GM23338 (cell line): Measurements from ENCODE around the gene SLC25A13. TPM values are rescaled to one million over a fixed set of nuclear protein-coding genes. Genes with fewer than 3 reads are reported as not detected.

Experiments
- ATAC-seq: fragments of 200-7000 bp; cut with Tn5 transposase; 3 replicates; pipeline ENCODE4 v1.9.1; 2020
- DNase-seq: peaks from one replicate; pipeline ENCODE4 v3.0.0-alpha.2; 2015; ENCODE audit warnings: low spot score
- H2AFZ ChIP-seq: fragments of 200-600 bp; sonication (generic); 2 replicates; pipeline ENCODE4 v1.8.0; 2016; ENCODE audit warnings: antibody characterized with exemption, mild to moderate bottlenecking, moderate library complexity
- H3F3A ChIP-seq: fragments of 200-600 bp; sonication (generic); replicated peaks from 2 replicates; pipeline ENCODE4 v1.8.0; 2017; ENCODE audit warnings: antibody characterized with exemption, mixed run types, low read depth
- H3K27ac ChIP-seq: fragments of 200-600 bp; sonication (generic); 2 replicates; pipeline ENCODE4 v1.6.1; 2016; ENCODE audit warnings: low read depth
- H3K27me3 ChIP-seq: fragments of 200-600 bp; sonication (generic); 2 replicates; pipeline ENCODE4 v1.8.0; 2016; ENCODE audit warnings: mild to moderate bottlenecking, mixed run types, moderate library complexity; ENCODE audit not compliant: insufficient read depth
- H3K36me3 ChIP-seq: fragments of 200-600 bp; sonication (generic); 2 replicates; pipeline ENCODE4 v1.8.0; 2016; ENCODE audit warnings: mild to moderate bottlenecking; ENCODE audit not compliant: insufficient read depth
- H3K4me1 ChIP-seq: fragments of 200-600 bp; sonication (generic); 2 replicates; pipeline ENCODE4 v1.8.0; 2016; ENCODE audit warnings: mild to moderate bottlenecking, moderate library complexity; ENCODE audit not compliant: insufficient read depth
- H3K4me2 ChIP-seq: fragments of 200-600 bp; sonication (generic); 2 replicates; pipeline ENCODE4 v1.7.1; 2017; ENCODE audit warnings: mixed run types
- H3K4me3 ChIP-seq: fragments of 200-600 bp; sonication (generic); 2 replicates; pipeline ENCODE4 v1.6.1; 2016; ENCODE audit warnings: mixed run types
- H3K79me2 ChIP-seq: fragments of 200-600 bp; sonication (generic); replicated peaks from 2 replicates; pipeline ENCODE4 v1.8.0; 2017; ENCODE audit warnings: mild to moderate bottlenecking; ENCODE audit not compliant: insufficient read depth
- H3K9me2 ChIP-seq: fragments of 200-600 bp; sonication (generic); 2 replicates; pipeline ENCODE4 v1.8.0; 2017; ENCODE audit not compliant: insufficient read depth
- H4K20me1 ChIP-seq: fragments of 200-600 bp; sonication (generic); replicated peaks from 2 replicates; pipeline ENCODE4 v1.8.0; 2017; ENCODE audit warnings: mild to moderate bottlenecking; ENCODE audit not compliant: insufficient read depth
- H3K27ac Mint-ChIP-seq: 2 replicates; pipeline ENCODE4 v1.8.0; 2020; ENCODE audit warnings: inconsistent platforms, mild to moderate bottlenecking, moderate library complexity, mixed read lengths
- H3K27me3 Mint-ChIP-seq: 3 replicates; pipeline ENCODE4 v1.8.0; 2022; ENCODE audit warnings: low read depth, mild to moderate bottlenecking, moderate library complexity, mixed read lengths, inconsistent platforms; ENCODE audit not compliant: insufficient read depth, poor library complexity
- H3K36me3 Mint-ChIP-seq: 3 replicates; pipeline ENCODE4 v1.8.0; 2021; ENCODE audit warnings: low read depth, mild to moderate bottlenecking, inconsistent platforms, moderate library complexity, mixed read lengths
- H3K4me1 Mint-ChIP-seq: 3 replicates; pipeline ENCODE4 v1.8.0; 2020; ENCODE audit warnings: mild to moderate bottlenecking, inconsistent platforms, mixed read lengths
- H3K4me3 Mint-ChIP-seq: 3 replicates; pipeline ENCODE4 v1.8.0; 2021; ENCODE audit warnings: moderate library complexity, mild to moderate bottlenecking, inconsistent platforms, mixed read lengths
- H3K9me3 Mint-ChIP-seq: 3 replicates; pipeline ENCODE4 v1.8.0; 2020; ENCODE audit warnings: moderate library complexity, mild to moderate bottlenecking, inconsistent platforms, mixed read lengths
- CREB1 ChIP-seq: fragments of 250-450 bp; sonication (Bioruptor Pico); IDR thresholded peaks from 2 replicates; pipeline ENCODE4 v1.5.0; 2020; ENCODE audit warnings: low read depth, mild to moderate bottlenecking, moderate library complexity
- EZH2phosphoT487 ChIP-seq: fragments of 200-600 bp; sonication (generic); IDR thresholded peaks from one replicate; pipeline ENCODE4 v1.8.1; 2018; ENCODE audit warnings: antibody characterized with exemption; ENCODE audit not compliant: unreplicated experiment
- JUNB ChIP-seq: IDR thresholded peaks from one replicate; pipeline ENCODE4 v1.6.1; 2016; ENCODE audit warnings: antibody characterized with exemption; ENCODE audit not compliant: unreplicated experiment
- NANOG ChIP-seq: IDR thresholded peaks from 2 replicates; pipeline ENCODE4 v1.6.1; 2016; ENCODE audit warnings: antibody characterized with exemption, borderline replicate concordance
- ZNF114 ChIP-seq: fragments of 250-450 bp; sonication (Bioruptor Pico); IDR thresholded peaks from 2 replicates; pipeline ENCODE4 v1.5.0; 2020; ENCODE audit warnings: mild to moderate bottlenecking, moderate library complexity
- polyA plus RNA-seq: library from polyadenylated mRNA; unstranded; fragments of >200 nt; fragmentation: Nextera tagmentation; extraction: Ambion mirVana; gene quantifications from 2 replicates; pipeline ENCODE4 v1.2.1, GENCODE V29; 2016
- total RNA-seq: library from RNA; depleted of rRNA; stranded (reverse); fragments of >200 nt; shearing (Covaris generic); gene quantifications from 2 replicates; pipeline ENCODE4 v1.2.3, GENCODE V29; 2014
- TF ChIP-seq, protein P1 (sequence below), 2 experiments: fragments of 200-600 bp in 1 of 2; sonication (generic) in 1 of 2; conservative IDR thresholded peaks; 2 replicates each; pipeline versions ENCODE4 v1.5.1 to v1.6.1; 2016 to 2017; ENCODE audit warnings: antibody characterized with exemption in 2 of 2, low read depth in 2 of 2, mild to moderate bottlenecking in 2 of 2, moderate library complexity in 1 of 2
- TF ChIP-seq, protein P2 (sequence below): fragments of 250-450 bp; sonication (Bioruptor Pico); IDR thresholded peaks from 2 replicates; pipeline ENCODE4 v1.5.0; 2020; ENCODE audit warnings: mild to moderate bottlenecking, moderate library complexity

The SLC25A13 gene
- total and polyA plus RNA-seq, 2 experiments from 2014 or later: 51.1 to 84.6 TPM

DNA sequence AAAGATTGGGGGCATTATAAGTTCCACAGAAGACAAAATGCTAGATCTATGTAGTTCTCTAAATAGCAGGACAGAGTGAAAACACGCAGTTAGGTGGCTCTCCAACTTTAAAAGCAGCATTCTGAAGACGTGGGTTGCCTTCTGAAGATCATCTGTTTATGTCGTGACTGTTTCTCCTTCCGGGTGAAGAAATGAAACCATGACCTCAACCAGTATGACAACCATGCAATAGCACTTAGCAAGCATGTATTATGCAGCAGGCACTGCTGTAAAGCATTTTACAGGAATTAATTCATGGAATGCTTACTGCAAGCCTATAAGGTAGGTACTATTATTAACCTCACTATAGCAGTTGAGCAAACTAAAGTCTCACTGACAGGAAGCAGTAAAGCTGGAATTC is 125.2 kb downstream of the SLC25A13 start:
- H3K36me3 Mint-ChIP-seq: peaks cover 11% of the 10 kb centered on the region; the same call in 1 of the 3 replicates
- TF ChIP-seq NANOG (no peak), JUNB (no peak), ZNF114 (CRISPR knock-in tag) (no peak), EZH2phosphoT487 (no peak), CREB1 (CRISPR knock-in tag) (no peak)
- TF ChIP-seq, protein P1, sequence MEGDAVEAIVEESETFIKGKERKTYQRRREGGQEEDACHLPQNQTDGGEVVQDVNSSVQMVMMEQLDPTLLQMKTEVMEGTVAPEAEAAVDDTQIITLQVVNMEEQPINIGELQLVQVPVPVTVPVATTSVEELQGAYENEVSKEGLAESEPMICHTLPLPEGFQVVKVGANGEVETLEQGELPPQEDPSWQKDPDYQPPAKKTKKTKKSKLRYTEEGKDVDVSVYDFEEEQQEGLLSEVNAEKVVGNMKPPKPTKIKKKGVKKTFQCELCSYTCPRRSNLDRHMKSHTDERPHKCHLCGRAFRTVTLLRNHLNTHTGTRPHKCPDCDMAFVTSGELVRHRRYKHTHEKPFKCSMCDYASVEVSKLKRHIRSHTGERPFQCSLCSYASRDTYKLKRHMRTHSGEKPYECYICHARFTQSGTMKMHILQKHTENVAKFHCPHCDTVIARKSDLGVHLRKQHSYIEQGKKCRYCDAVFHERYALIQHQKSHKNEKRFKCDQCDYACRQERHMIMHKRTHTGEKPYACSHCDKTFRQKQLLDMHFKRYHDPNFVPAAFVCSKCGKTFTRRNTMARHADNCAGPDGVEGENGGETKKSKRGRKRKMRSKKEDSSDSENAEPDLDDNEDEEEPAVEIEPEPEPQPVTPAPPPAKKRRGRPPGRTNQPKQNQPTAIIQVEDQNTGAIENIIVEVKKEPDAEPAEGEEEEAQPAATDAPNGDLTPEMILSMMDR (conservative IDR thresholded peaks at IDR 0.05; ENCODE audit: low read depth in 2 of 2): no peak
- TF ChIP-seq, protein P2, sequence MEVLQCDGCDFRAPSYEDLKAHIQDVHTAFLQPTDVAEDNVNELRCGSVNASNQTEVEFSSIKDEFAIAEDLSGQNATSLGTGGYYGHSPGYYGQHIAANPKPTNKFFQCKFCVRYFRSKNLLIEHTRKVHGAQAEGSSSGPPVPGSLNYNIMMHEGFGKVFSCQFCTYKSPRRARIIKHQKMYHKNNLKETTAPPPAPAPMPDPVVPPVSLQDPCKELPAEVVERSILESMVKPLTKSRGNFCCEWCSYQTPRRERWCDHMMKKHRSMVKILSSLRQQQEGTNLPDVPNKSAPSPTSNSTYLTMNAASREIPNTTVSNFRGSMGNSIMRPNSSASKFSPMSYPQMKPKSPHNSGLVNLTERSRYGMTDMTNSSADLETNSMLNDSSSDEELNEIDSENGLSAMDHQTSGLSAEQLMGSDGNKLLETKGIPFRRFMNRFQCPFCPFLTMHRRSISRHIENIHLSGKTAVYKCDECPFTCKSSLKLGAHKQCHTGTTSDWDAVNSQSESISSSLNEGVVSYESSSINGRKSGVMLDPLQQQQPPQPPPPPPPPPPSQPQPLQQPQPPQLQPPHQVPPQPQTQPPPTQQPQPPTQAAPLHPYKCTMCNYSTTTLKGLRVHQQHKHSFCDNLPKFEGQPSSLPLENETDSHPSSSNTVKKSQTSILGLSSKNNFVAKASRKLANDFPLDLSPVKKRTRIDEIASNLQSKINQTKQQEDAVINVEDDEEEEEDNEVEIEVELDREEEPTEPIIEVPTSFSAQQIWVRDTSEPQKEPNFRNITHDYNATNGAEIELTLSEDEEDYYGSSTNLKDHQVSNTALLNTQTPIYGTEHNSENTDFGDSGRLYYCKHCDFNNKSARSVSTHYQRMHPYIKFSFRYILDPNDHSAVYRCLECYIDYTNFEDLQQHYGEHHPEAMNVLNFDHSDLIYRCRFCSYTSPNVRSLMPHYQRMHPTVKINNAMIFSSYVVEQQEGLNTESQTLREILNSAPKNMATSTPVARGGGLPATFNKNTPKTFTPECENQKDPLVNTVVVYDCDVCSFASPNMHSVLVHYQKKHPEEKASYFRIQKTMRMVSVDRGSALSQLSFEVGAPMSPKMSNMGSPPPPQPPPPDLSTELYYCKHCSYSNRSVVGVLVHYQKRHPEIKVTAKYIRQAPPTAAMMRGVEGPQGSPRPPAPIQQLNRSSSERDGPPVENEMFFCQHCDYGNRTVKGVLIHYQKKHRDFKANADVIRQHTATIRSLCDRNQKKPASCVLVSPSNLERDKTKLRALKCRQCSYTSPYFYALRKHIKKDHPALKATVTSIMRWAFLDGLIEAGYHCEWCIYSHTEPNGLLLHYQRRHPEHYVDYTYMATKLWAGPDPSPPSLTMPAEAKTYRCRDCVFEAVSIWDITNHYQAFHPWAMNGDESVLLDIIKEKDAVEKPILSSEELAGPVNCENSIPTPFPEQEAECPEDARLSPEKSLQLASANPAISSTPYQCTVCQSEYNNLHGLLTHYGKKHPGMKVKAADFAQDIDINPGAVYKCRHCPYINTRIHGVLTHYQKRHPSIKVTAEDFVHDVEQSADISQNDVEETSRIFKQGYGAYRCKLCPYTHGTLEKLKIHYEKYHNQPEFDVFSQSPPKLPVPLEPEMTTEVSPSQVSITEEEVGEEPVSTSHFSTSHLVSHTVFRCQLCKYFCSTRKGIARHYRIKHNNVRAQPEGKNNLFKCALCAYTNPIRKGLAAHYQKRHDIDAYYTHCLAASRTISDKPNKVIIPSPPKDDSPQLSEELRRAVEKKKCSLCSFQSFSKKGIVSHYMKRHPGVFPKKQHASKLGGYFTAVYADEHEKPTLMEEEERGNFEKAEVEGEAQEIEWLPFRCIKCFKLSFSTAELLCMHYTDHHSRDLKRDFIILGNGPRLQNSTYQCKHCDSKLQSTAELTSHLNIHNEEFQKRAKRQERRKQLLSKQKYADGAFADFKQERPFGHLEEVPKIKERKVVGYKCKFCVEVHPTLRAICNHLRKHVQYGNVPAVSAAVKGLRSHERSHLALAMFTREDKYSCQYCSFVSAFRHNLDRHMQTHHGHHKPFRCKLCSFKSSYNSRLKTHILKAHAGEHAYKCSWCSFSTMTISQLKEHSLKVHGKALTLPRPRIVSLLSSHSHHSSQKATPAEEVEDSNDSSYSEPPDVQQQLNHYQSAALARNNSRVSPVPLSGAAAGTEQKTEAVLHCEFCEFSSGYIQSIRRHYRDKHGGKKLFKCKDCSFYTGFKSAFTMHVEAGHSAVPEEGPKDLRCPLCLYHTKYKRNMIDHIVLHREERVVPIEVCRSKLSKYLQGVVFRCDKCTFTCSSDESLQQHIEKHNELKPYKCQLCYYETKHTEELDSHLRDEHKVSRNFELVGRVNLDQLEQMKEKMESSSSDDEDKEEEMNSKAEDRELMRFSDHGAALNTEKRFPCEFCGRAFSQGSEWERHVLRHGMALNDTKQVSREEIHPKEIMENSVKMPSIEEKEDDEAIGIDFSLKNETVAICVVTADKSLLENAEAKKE (CRISPR knock-in tag): no peak

More for the DNA sequence above, 125.2 kb downstream of the SLC25A13 start:
- Histone ChIP-seq H3K79me2 (no peaks in the 10 kb centered on the region), H3K27ac (no peak overlapping the region), H3K27me3 (no peaks in the 10 kb centered on the region), H3K9me2 (no peaks in the 10 kb centered on the region), H3K4me1 (peaks cover 9% of the 10 kb centered on the region; the same call in 1 of the 2 replicates), H3K4me2 (no peak overlapping the region), H4K20me1 (peaks cover 32% of the 10 kb centered on the region; the same call in 1 of the 2 replicates), H2AFZ (no peak overlapping the region), H3F3A (no peaks in the 10 kb centered on the region), H3K4me3 (no peak overlapping the region), H3K36me3 (no peaks in the 10 kb centered on the region)
- Mint-ChIP-seq H3K4me3 (no peak overlapping the region), H3K4me1 (peaks cover 25% of the 10 kb centered on the region), H3K27me3 (no peaks in the 10 kb centered on the region), H3K9me3 (no peaks in the 10 kb centered on the region), H3K27ac (no peak overlapping the region)
- ATAC-seq (no peak), DNase-seq (no peak)
